OCI-LY1 (cell line): ENCODE data around the gene ACOT9.

Experiments
- H2AFZ ChIP-seq: fragments of 200-600 bp; sonication (generic), shearing (Covaris generic); 2 replicates; pipeline ENCODE4 v1.6.0; 2014; ENCODE audit warnings: antibody characterized with exemption, mild to moderate bottlenecking, low read length
- H3F3A ChIP-seq: fragments of 200-600 bp; sonication (generic), shearing (Covaris generic); 2 replicates; pipeline ENCODE4 v1.6.0; 2014; ENCODE audit warnings: mild to moderate bottlenecking, antibody characterized with exemption, low read length, moderate library complexity; ENCODE audit not compliant: insufficient read depth
- H3K27ac ChIP-seq: fragments of 200-600 bp; sonication (generic); 2 replicates; pipeline ENCODE4 v1.5.1; 2014; ENCODE audit warnings: low read length, mixed run types, mild to moderate bottlenecking, low read depth; ENCODE audit not compliant: poor library complexity, severe bottlenecking
- H3K27me3 ChIP-seq: fragments of 200-600 bp; sonication (generic); 2 replicates; pipeline ENCODE4 v1.6.0; 2014; ENCODE audit warnings: antibody characterized with exemption, mild to moderate bottlenecking, low read length, moderate library complexity; ENCODE audit not compliant: insufficient read depth
- H3K36me3 ChIP-seq: fragments of 200-600 bp; sonication (generic); 2 replicates; pipeline ENCODE4 v1.6.1; 2014; ENCODE audit warnings: mild to moderate bottlenecking, antibody characterized with exemption, low read length, moderate library complexity, mixed read lengths; ENCODE audit not compliant: insufficient read depth
- H3K4me1 ChIP-seq: fragments of 200-600 bp; sonication (generic); 2 replicates; pipeline ENCODE4 v1.5.1; 2014; ENCODE audit warnings: mild to moderate bottlenecking, low read length, moderate library complexity; ENCODE audit not compliant: insufficient read depth, severe bottlenecking
- H3K4me2 ChIP-seq: fragments of 200-600 bp; sonication (generic), shearing (Covaris generic); 2 replicates; pipeline ENCODE4 v1.6.1; 2014; ENCODE audit warnings: low read length
- H3K4me3 ChIP-seq: fragments of 200-600 bp; sonication (generic); 2 replicates; pipeline ENCODE4 v1.5.1; 2014; ENCODE audit warnings: low read length, low read depth, mild to moderate bottlenecking, mixed read lengths; ENCODE audit not compliant: poor library complexity, severe bottlenecking
- H3K79me2 ChIP-seq: fragments of 200-600 bp; shearing (Covaris generic); 2 replicates; pipeline ENCODE4 v1.6.1; 2016; ENCODE audit warnings: mixed run types, low read length, mixed read lengths; ENCODE audit not compliant: insufficient read depth
- H3K9ac ChIP-seq: fragments of 200-600 bp; sonication (generic), shearing (Covaris generic); 2 replicates; pipeline ENCODE4 v1.6.1; 2014; ENCODE audit warnings: mild to moderate bottlenecking, low read length, mixed read lengths
- H3K9me2 ChIP-seq: fragments of 200-600 bp; sonication (generic), shearing (Covaris generic); 2 replicates; pipeline ENCODE4 v1.6.1; 2014; ENCODE audit warnings: low read depth, mild to moderate bottlenecking, low read length, mixed read lengths
- H3K9me3 ChIP-seq: fragments of 200-600 bp; shearing (Covaris generic); 2 replicates; pipeline ENCODE4 v1.6.1; 2014; ENCODE audit warnings: low read length, mixed read lengths
- H4K20me1 ChIP-seq: fragments of 200-600 bp; sonication (generic), shearing (Covaris generic); 2 replicates; pipeline ENCODE4 v1.6.0; 2016; ENCODE audit warnings: mild to moderate bottlenecking, low read length; ENCODE audit not compliant: insufficient read depth
- CTCF ChIP-seq: fragments of 200-600 bp; sonication (generic), shearing (Covaris generic); IDR thresholded peaks from 2 replicates; pipeline ENCODE4 v1.5.1; 2017; ENCODE audit warnings: mild to moderate bottlenecking, antibody characterized with exemption, low read length, moderate library complexity, mixed read lengths
- EZH2 ChIP-seq: fragments of 200-600 bp; sonication (generic), shearing (Covaris generic); IDR thresholded peaks from 2 replicates; pipeline ENCODE4 v1.8.0; 2017; ENCODE audit warnings: borderline replicate concordance, mixed run types, mild to moderate bottlenecking, antibody characterized with exemption, low read length, moderate library complexity, mixed read lengths

The ACOT9 gene

DNA sequence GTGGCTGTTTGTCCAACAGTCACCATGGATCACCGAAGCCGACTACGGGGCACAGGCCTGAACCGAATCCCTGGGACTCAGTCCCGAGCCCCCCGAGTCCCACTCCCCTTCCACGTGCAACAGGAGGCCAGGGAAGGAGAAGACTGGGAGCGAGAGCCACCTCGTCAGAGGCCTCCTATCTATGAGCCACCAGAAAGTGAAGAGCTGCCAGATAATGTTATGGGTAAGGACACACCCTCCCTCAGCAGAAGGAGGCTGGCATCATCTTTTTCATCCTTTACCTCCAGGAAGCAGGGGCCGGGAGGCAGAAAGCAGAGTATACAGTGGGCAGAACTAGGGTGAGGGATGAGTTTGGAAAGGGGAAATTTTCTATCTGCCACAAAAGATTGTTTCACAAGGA lies 78.6 kb downstream of the ACOT9 start:
- TF ChIP-seq CTCF (no peak), EZH2 (no peak)
- Histone ChIP-seq H3K9me2 (no peaks in the 10 kb centered on the region), H4K20me1 (no peaks in the 10 kb centered on the region), H3K79me2 (peaks cover 13% of the 10 kb centered on the region), H3K27me3 (no peaks in the 10 kb centered on the region), H3K4me1 (peaks cover 19% of the 10 kb centered on the region), H2AFZ (no peak overlapping the region), H3K9me3 (no peaks in the 10 kb centered on the region), H3K4me2 (no peak overlapping the region), H3K27ac (no peak overlapping the region), H3K4me3 (no peak overlapping the region), H3K9ac (no peak overlapping the region), H3K36me3 (no peaks in the 10 kb centered on the region; the same call in 1 of the 2 replicates), H3F3A (no peaks in the 10 kb centered on the region)

DNA sequence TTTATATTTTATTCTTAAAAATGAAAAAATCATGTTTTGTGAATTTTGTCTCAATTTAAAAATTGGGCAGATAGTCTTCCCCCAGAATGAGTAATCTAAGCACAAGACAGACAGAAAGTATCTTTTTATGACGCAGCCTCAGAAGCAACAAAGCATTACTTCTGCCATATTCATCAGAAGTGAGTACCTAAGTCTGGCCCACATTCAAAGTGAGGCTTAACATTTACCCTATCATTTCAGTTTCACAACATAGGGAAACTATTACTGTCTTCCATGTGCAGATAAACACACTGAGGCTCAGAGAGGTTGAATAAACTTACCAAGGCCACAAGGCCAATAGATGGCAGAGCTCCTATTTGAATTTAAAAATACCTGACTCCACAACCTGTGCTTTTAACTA lies 80.2 kb downstream of the ACOT9 start:
- Histone ChIP-seq H3K27ac (no peak overlapping the region), H3K36me3 (no peaks in the 10 kb centered on the region), H3K4me1 (peaks cover 8% of the 10 kb centered on the region), H3F3A (no peaks in the 10 kb centered on the region), H2AFZ (no peak overlapping the region), H4K20me1 (no peaks in the 10 kb centered on the region), H3K79me2 (peaks cover 1% of the 10 kb centered on the region), H3K9me2 (no peaks in the 10 kb centered on the region), H3K4me2 (no peak overlapping the region), H3K4me3 (no peak overlapping the region), H3K9me3 (no peaks in the 10 kb centered on the region), H3K27me3 (no peaks in the 10 kb centered on the region), H3K9ac (no peak overlapping the region)
- no peak for TF ChIP-seq EZH2
- no peak for TF ChIP-seq CTCF

DNA sequence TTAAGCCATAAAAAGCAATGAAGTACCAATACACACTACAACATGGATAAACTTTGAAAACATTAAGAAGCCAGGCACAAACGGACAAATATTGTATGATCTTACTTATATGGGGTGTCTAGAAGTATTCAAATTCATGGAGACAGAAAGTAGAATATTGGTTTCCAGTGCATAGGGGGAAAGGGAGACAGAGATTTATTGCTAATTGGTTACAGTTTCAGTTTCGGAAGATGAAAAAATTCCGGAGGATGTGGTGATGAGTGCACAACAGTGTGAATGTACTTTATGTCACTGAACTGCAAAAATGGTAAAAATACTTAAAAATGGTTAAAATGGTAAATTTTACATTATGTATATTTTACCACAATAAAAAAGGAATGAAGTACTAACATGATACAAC lies 80.9 kb downstream of the ACOT9 start:
- H3K27me3 ChIP-seq, result no peaks in the 10 kb centered on the region
- no peaks in the 10 kb centered on the region for H4K20me1 ChIP-seq
- H3K27ac ChIP-seq, result no peak overlapping the region
- H3K9me2 ChIP-seq, result no peaks in the 10 kb centered on the region
- H3K79me2 ChIP-seq, result no peaks in the 10 kb centered on the region
- H3K9me3 ChIP-seq, result no peaks in the 10 kb centered on the region
- H3F3A ChIP-seq, result no peaks in the 10 kb centered on the region
- no peak overlapping the region for H3K4me2 ChIP-seq
- H3K4me3 ChIP-seq, result no peak overlapping the region
- H2AFZ ChIP-seq, result no peak overlapping the region
- H3K36me3 ChIP-seq, result no peaks in the 10 kb centered on the region
- peaks cover 8% of the 10 kb centered on the region for H3K4me1 ChIP-seq
- no peak overlapping the region for H3K9ac ChIP-seq
- TF ChIP-seq EZH2 (no peak), CTCF (no peak)
